ENCODE measurements around the gene NOTCH1.

The NOTCH1 gene

GRCh38 chr9:136459425-136459824 lies 86.4 kb downstream of the NOTCH1 start:
- Mint-ChIP-seq H3K9me3 (no peaks in the 10 kb centered on the region), H3K4me3 (no peak overlapping the region), H3K36me3 (peaks cover 73% of the 10 kb centered on the region), H3K27me3 (no peaks in the 10 kb centered on the region), H3K27ac (no peak overlapping the region), H3K4me1 (no peaks in the 10 kb centered on the region)
- ATAC-seq: no peak

- ATAC-seq: no peak
- Mint-ChIP-seq H3K4me1 (no peaks in the 10 kb centered on the region), H3K9me3 (no peaks in the 10 kb centered on the region), H3K4me3 (no peak overlapping the region), H3K27me3 (no peaks in the 10 kb centered on the region), H3K36me3 (peaks cover 70% of the 10 kb centered on the region), H3K27ac (no peak overlapping the region)
Observed at GRCh38 chr9:136457326-136457725, 88.5 kb downstream of the NOTCH1 start.

GRCh38 chr9:136456258-136456657 lies 89.6 kb downstream of the NOTCH1 start:
- H3K27me3 Mint-ChIP-seq: no peaks in the 10 kb centered on the region
- no peaks in the 10 kb centered on the region for H3K4me1 Mint-ChIP-seq
- no peaks in the 10 kb centered on the region for H3K9me3 Mint-ChIP-seq
- H3K36me3 Mint-ChIP-seq: peaks cover 70% of the 10 kb centered on the region
- no peak overlapping the region for H3K4me3 Mint-ChIP-seq
- H3K27ac Mint-ChIP-seq: no peak overlapping the region
- ATAC-seq: no peak

DNA sequence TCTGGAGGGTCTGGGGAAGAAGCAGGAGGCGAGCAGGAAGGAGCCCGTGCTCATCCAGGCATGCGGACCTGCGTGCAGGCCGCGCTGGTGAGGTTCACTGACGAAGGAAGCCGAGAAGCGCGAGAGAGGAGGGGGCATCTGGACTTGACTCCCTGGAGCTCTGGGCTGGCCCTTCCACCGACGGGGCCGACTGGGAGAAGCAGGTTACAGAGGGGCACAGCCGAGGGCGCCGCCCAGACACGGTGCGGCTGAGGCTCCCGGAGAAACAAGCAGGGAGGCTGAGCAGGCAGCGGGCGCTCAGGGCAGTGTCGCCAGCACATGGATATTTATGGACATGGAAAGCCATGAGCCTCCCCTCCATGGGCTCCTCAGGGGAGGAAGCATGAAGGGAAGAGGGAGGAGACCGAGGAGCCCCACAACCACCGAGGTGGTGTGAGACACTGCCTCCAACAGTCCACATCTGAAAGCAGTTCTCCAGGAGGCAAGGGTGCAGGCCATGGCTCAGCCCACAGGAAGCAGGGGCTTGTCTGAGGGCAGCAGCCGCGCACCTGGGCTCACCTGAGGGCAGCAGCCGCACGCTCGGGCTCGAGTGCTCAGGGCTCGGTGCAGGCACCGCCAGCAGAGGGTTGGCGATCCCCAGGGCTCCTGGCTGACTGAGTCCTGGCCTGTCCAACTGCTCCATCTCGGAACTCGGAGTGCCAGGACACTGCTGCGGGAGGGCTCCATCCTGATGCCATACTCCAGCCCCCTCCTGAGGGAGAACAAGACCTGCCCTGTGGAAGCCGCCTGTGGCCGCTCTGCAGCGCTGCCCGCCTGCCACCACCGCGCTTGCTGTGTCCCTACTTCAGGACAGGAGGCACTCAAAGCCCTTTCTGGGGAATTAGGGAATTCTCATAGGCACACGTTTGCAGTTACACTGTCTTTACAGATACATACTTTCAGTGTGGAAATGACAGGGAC lies 90.5 kb downstream of the NOTCH1 start:
- no peaks in the 10 kb centered on the region for H3K9me3 Mint-ChIP-seq
- H3K4me3 Mint-ChIP-seq: no peak overlapping the region
- peaks cover 75% of the 10 kb centered on the region for H3K36me3 Mint-ChIP-seq
- no peaks in the 10 kb centered on the region for H3K4me1 Mint-ChIP-seq
- H3K27me3 Mint-ChIP-seq: no peaks in the 10 kb centered on the region
- H3K27ac Mint-ChIP-seq: no peak overlapping the region
- ATAC-seq: no peak

DNA sequence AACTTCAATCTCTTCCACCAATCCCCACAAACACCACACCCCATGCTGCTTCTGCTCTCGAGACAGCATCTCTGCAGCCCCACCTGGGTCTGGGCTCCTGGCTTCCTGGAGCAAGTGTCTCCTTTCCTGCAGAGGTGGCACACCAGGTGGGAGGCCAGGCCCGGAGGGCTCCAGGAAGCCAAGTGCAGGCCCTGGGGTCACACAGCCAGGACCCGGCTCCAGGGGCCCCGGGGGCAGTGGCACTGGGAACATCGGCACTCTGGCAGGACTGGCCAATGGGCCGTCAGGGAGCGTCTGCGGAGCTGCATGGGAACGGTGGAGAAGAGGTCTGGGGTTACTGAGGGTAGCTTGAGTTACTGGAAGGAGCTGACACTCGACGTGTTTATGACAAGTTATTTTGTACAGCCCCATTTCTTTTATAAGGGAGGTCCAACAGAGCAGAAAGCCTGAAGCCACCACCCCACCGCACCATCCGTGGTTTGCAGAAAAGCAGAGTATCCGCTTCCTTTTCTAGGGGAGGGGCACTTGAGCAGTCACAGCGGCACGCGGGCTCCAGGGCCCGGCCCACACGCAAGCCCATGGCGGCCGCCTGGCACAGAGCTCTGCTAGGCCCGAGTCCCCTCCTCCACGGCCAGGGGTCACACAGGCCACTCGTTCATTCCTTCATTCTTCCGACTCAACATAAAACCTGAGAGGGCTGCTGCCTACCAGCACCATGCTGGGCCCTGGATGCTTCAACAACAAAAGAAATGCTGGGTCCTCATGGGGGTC lies 91.6 kb downstream of the NOTCH1 start:
- no peak overlapping the region for H3K4me3 Mint-ChIP-seq
- peaks cover 73% of the 10 kb centered on the region for H3K36me3 Mint-ChIP-seq
- H3K4me1 Mint-ChIP-seq: no peaks in the 10 kb centered on the region
- H3K27me3 Mint-ChIP-seq: no peaks in the 10 kb centered on the region
- H3K27ac Mint-ChIP-seq: no peak overlapping the region
- H3K9me3 Mint-ChIP-seq: no peaks in the 10 kb centered on the region
- no peak for ATAC-seq

- no peaks in the 10 kb centered on the region for H3K27me3 Mint-ChIP-seq
- H3K4me3 Mint-ChIP-seq: no peak overlapping the region
- no peaks in the 10 kb centered on the region for H3K4me1 Mint-ChIP-seq
- no peak overlapping the region for H3K27ac Mint-ChIP-seq
- no peaks in the 10 kb centered on the region for H3K9me3 Mint-ChIP-seq
- no peak for ATAC-seq
- H3K36me3 Mint-ChIP-seq: peaks cover 69% of the 10 kb centered on the region
Observed at GRCh38 chr9:136453326-136453725, 92.5 kb downstream of the NOTCH1 start.

DNA sequence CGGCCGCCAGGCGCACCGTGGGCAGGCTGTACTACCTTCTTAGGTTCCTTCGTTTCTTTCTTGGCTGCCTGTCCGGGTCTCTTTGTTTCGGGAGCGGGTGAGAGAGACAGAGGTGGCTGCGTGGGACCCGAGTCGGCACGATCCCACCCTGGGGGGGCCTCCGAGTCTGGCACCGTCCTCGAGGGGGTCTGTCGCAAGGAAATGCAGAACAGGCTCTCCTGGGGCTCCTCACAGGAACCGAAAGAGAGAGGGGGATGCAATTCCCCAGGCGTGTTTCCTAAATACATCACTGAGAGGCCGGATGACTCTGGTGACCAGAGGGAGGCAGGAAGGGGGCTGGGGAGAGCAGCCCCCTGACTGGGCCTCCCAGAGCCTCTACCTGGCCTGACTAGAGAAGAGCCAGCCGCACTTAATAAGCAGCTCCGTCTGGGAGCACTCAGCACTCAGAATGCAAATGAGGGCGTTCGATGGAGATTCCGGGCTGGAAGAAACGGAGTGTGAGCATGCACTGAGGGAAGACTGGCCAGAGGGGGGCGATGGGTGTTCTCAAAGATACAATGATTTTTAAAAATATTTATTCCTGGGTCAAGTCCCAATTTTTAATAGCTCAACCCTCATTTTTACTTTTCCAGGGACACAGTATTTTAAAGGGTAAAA lies 94.5 kb downstream of the NOTCH1 start:
- Mint-ChIP-seq H3K4me1 (peaks cover 6% of the 10 kb centered on the region), H3K9me3 (no peaks in the 10 kb centered on the region), H3K27ac (no peak overlapping the region), H3K4me3 (no peak overlapping the region), H3K36me3 (peaks cover 79% of the 10 kb centered on the region), H3K27me3 (no peaks in the 10 kb centered on the region)
- no peak for ATAC-seq

- Mint-ChIP-seq H3K36me3 (peaks cover 75% of the 10 kb centered on the region), H3K27ac (no peak overlapping the region), H3K4me3 (no peak overlapping the region)
Observed at GRCh38 chr9:136448655-136449054, 97.2 kb downstream of the NOTCH1 start.

DNA sequence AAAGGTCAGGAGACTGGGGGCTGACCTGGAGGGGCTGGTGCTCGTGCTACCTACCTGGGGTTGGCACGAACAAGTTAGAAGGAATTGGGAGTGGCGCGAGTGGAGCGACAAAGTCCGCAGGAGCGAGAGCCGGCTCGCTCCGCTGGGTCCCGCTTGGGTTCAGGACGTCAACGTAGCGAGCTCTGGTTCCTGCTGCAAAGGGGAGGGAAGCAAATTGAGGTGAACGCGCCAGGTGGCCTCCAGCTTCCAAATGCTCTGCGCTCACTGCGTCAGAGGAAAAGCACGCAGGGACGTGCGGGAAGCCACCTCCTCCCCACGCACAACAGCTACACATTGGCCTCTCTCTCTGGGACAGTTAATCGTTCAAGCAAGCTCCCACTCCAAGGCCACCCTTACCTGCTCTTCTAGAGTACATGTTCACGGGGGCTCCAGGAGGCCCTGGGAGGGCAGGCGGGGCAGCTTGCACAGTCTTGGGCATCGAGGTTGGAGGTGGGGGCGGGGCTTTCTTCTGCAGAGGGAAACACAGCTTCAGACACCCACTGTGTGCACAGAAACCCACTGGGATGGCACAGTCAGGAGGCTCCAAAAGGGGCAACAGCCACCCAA lies 98.6 kb downstream of the NOTCH1 start:
- Mint-ChIP-seq H3K27ac (no peak overlapping the region), H3K27me3 (no peaks in the 10 kb centered on the region), H3K9me3 (no peaks in the 10 kb centered on the region), H3K4me3 (no peak overlapping the region), H3K4me1 (peaks cover 6% of the 10 kb centered on the region), H3K36me3 (peaks cover 81% of the 10 kb centered on the region)
- ATAC-seq: no peak

More at GRCh38 chr9:136448655-136449054, 97.2 kb downstream of the NOTCH1 start:
- Mint-ChIP-seq H3K9me3 (no peaks in the 10 kb centered on the region), H3K27me3 (no peaks in the 10 kb centered on the region), H3K4me1 (peaks cover 6% of the 10 kb centered on the region)
- ATAC-seq: no peak

- Mint-ChIP-seq H3K36me3 (peaks cover 80% of the 10 kb centered on the region), H3K27ac (no peak overlapping the region), H3K9me3 (no peaks in the 10 kb centered on the region), H3K4me3 (no peak overlapping the region), H3K27me3 (no peaks in the 10 kb centered on the region), H3K4me1 (peaks cover 6% of the 10 kb centered on the region)
- ATAC-seq: no peak
Observed at GRCh38 chr9:136445799-136446198, 100.0 kb downstream of the NOTCH1 start.
